22Rv1 (cell line): Measurements from ENCODE around the gene MON1B.

Experiments
- CTCF ChIP-seq: fragments of 450-650 bp; IDR thresholded peaks from 2 replicates; pipeline ENCODE4 v1.5.1; 2017; ENCODE audit warnings: mild to moderate bottlenecking
- ZFX ChIP-seq: fragments of 450-650 bp; IDR thresholded peaks from 2 replicates; pipeline ENCODE4 v1.6.1; 2017; ENCODE audit warnings: antibody characterized with exemption, borderline replicate concordance

GRCh38 chr16:77169650-77170236 is 21.2 kb upstream of the MON1B start:
- TF ChIP-seq CTCF (peak; percentile 86), ZFX (no peak)
